Endodermal cell (in vitro differentiated cells): ENCODE measurements around the gene WDFY1. TPM values are rescaled to one million over a fixed set of nuclear protein-coding genes. Genes with fewer than 3 reads are reported as not detected.
A peak's percentile ranks its signal among the peaks of the same experiment; 100 is the strongest.

Source experiments
- DNase-seq: peaks from one replicate; pipeline ENCODE4 v3.0.0-alpha.2; 2017
- H3K27ac ChIP-seq: 2 replicates; pipeline ENCODE4 v1.5.1; 2013; ENCODE audit warnings: mild to moderate bottlenecking, low read depth, low read length, moderate library complexity
- H3K27me3 ChIP-seq: 2 replicates; pipeline ENCODE4 v1.6.1; 2013; ENCODE audit warnings: mild to moderate bottlenecking, low read length, moderate library complexity; ENCODE audit not compliant: insufficient read depth, control insufficient read depth, poor library complexity, severe bottlenecking
- H3K36me3 ChIP-seq: 2 replicates; pipeline ENCODE4 v1.7.0; 2013; ENCODE audit warnings: mild to moderate bottlenecking, low read length, moderate library complexity; ENCODE audit not compliant: control insufficient read depth, insufficient read depth
- H3K4me1 ChIP-seq: one replicate; pipeline ENCODE4 v1.7.0; 2013; ENCODE audit warnings: low read length; ENCODE audit not compliant: control insufficient read depth, insufficient read depth
- H3K4me3 ChIP-seq: 2 replicates; pipeline ENCODE4 v1.5.1; 2013; ENCODE audit warnings: mild to moderate bottlenecking, low read length, moderate library complexity
- H3K9ac ChIP-seq: 2 replicates; pipeline ENCODE4 v1.6.1; 2013; ENCODE audit warnings: mild to moderate bottlenecking, low read length, moderate library complexity; ENCODE audit not compliant: poor library complexity, severe bottlenecking; ENCODE audit errors: extremely low read depth
- H3K9me3 ChIP-seq: 2 replicates; pipeline ENCODE4 v1.6.1; 2013; ENCODE audit warnings: mild to moderate bottlenecking, low read length, moderate library complexity; ENCODE audit not compliant: control insufficient read depth
- H3K27ac Mint-ChIP-seq: 2 replicates; pipeline ENCODE4 v1.8.0; 2020; ENCODE audit warnings: mixed read lengths
- H3K27me3 Mint-ChIP-seq: 2 replicates; pipeline ENCODE4 v1.8.0; 2021; ENCODE audit warnings: mild to moderate bottlenecking, mixed read lengths; ENCODE audit not compliant: insufficient read depth
- H3K36me3 Mint-ChIP-seq: 2 replicates; pipeline ENCODE4 v1.8.0; 2020; ENCODE audit warnings: low read depth, mixed read lengths
- H3K4me1 Mint-ChIP-seq: 2 replicates; pipeline ENCODE4 v1.8.0; 2020; ENCODE audit warnings: mixed read lengths
- H3K4me3 Mint-ChIP-seq: 2 replicates; pipeline ENCODE4 v1.8.0; 2020; ENCODE audit warnings: mild to moderate bottlenecking, moderate library complexity, mixed read lengths
- H3K9me3 Mint-ChIP-seq: 2 replicates; pipeline ENCODE4 v1.8.0; 2020; ENCODE audit warnings: mild to moderate bottlenecking, mixed read lengths
- WGBS, 2 experiments: methylation state at CpG; one replicate each; pipeline versions ENCODE4 v1.1.5 to v1.1.7; 2013; ENCODE audit warnings: missing lambda C conversion rate in 2 of 2, mixed read lengths in 1 of 2; ENCODE audit not compliant: insufficient coverage in 1 of 2, insufficient read length in 1 of 2; 5-methylcytosine and 5-hydroxymethylcytosine counted together
- total RNA-seq, 2 donors: library from RNA; stranded (reverse); fragmentation: NEBNext Ultra II Directional in 1 of 2; extraction: Animal tissue kit (Norgen Biotek cat#: 25700) in 1 of 2; gene quantifications; 2 replicates in 1 of 2; 3 replicates in 1 of 2; pipeline ENCODE4 v1.2.1, GENCODE V29; 2021
- TF ChIP-seq, protein P1 (sequence below): fragments of 200-600 bp; sonication (generic); conservative IDR thresholded peaks from 2 replicates; pipeline ENCODE4 v1.5.0; 2021; ENCODE audit warnings: antibody characterized with exemption, mild to moderate bottlenecking

Gene WDFY1
- total RNA-seq, 2 donors from 2014 or later, result 61.9 to 69.7 TPM

DNA sequence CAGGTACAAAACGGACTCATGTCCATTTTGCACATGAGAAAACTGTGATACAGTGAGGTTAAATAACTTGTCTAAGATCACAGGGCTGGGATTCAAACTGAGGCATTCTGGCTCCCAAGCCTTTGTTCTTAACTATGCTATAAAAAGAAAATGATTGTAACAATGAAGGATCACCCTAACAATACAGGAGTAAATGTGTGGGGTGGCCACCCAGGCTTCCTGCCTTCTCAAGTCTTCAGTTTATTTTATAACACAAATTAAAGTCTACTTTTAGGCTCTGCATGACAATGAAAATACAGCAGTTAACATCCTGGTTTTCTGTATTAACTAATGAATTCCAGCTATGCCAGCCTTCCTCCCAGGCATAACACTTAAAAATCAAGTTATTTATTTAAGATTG lies 7.6 kb downstream of the WDFY1 start:
- no peak overlapping the region for H3K4me3 Mint-ChIP-seq
- Histone ChIP-seq H3K27me3 (no peaks in the 10 kb centered on the region), H3K9ac (no peak overlapping the region), H3K9me3 (no peaks in the 10 kb centered on the region), H3K36me3 (peaks cover 2% of the 10 kb centered on the region), H3K4me1 (peaks cover 8% of the 10 kb centered on the region), H3K27ac (no peak overlapping the region), H3K4me3 (no peak overlapping the region)
- no peaks in the 10 kb centered on the region for H3K27me3 Mint-ChIP-seq
- peaks cover 16% of the 10 kb centered on the region for H3K36me3 Mint-ChIP-seq
- no peak for DNase-seq
- no peak overlapping the region for H3K27ac Mint-ChIP-seq
- peaks cover 53% of the 10 kb centered on the region for H3K4me1 Mint-ChIP-seq
- 0% methylated on average over 1 of the region's 1 CpG for WGBS, 2 experiments
- no peaks in the 10 kb centered on the region for H3K9me3 Mint-ChIP-seq
- TF ChIP-seq, protein P1, sequence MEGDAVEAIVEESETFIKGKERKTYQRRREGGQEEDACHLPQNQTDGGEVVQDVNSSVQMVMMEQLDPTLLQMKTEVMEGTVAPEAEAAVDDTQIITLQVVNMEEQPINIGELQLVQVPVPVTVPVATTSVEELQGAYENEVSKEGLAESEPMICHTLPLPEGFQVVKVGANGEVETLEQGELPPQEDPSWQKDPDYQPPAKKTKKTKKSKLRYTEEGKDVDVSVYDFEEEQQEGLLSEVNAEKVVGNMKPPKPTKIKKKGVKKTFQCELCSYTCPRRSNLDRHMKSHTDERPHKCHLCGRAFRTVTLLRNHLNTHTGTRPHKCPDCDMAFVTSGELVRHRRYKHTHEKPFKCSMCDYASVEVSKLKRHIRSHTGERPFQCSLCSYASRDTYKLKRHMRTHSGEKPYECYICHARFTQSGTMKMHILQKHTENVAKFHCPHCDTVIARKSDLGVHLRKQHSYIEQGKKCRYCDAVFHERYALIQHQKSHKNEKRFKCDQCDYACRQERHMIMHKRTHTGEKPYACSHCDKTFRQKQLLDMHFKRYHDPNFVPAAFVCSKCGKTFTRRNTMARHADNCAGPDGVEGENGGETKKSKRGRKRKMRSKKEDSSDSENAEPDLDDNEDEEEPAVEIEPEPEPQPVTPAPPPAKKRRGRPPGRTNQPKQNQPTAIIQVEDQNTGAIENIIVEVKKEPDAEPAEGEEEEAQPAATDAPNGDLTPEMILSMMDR, result no peak

DNA sequence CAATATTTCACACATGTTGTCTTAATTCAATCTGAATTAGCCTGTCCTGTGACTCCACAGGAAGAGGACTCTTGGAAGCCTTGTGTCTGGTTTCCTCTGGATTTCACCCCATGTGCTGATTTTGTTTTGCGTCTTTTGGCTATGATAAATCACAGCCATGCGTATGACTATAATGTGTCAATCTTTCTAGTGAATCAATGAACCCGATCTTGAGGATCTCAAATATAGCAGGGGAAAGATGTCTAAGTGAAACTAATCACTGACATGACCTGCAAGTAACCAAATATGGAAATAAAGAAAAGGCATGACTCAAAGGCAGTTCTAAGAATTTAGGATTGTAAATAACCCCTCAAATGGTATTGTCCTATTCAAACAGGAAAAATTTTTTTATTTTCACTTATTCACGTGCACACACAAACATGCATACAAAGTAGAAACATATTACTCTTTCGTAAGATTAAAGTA lies 8.2 kb downstream of the WDFY1 start:
- Mint-ChIP-seq H3K27ac (peak overlapping the region; percentile 49), H3K4me3 (no peak overlapping the region), H3K9me3 (no peaks in the 10 kb centered on the region), H3K36me3 (peaks cover 17% of the 10 kb centered on the region), H3K4me1 (peaks cover 52% of the 10 kb centered on the region), H3K27me3 (no peaks in the 10 kb centered on the region)
- Histone ChIP-seq H3K9ac (no peak overlapping the region), H3K27ac (no peak overlapping the region), H3K4me3 (no peak overlapping the region), H3K36me3 (peaks cover 4% of the 10 kb centered on the region), H3K27me3 (no peaks in the 10 kb centered on the region), H3K4me1 (peaks cover 8% of the 10 kb centered on the region), H3K9me3 (no peaks in the 10 kb centered on the region)
- WGBS, 2 experiments, result 89 to 95% methylated on average over 3 to 5 of the region's 5 CpGs
- DNase-seq, result no peak
- TF ChIP-seq, protein P1, result no peak

DNA sequence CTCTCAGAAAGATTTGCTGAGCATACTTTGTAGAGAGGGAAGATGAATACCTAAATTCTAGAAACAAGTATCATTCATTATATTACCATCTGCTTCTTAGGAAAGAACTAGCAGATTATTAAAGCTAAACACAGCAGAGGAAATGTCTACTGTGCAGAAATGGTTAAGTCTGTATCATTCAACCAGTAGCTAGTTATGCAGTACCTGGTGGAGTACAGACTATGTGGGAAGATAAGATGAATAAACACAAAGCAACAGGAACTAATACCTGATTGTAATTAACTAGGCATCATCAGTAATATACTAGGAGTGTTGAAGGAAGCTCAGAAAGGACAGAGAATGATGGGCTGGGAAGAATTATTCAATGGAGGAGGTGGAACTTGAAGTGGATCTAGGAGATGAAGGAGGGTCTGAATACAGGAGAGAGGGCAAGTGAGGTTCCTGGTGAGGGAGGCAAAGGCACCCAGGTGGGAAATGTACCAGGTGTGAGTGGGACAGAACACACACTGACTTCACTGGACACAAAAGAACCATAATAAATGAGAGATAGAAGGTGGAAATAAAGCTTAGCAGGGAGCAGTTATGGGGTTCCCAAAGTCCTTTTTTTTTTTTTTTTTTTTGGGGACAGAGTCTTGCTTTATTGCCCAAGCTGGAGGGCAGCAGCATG lies 9.5 kb downstream of the WDFY1 start:
- TF ChIP-seq, protein P1, result no peak
- Histone ChIP-seq H3K36me3 (peaks cover 4% of the 10 kb centered on the region), H3K27ac (no peak overlapping the region), H3K4me3 (no peak overlapping the region), H3K9me3 (no peaks in the 10 kb centered on the region), H3K9ac (no peak overlapping the region), H3K27me3 (no peaks in the 10 kb centered on the region), H3K4me1 (peaks cover 8% of the 10 kb centered on the region)
- H3K4me1 Mint-ChIP-seq, result peaks cover 51% of the 10 kb centered on the region
- H3K9me3 Mint-ChIP-seq, result no peaks in the 10 kb centered on the region
- DNase-seq, result no peak
- no peak overlapping the region for H3K4me3 Mint-ChIP-seq
- no peak overlapping the region for H3K27ac Mint-ChIP-seq
- peaks cover 11% of the 10 kb centered on the region for H3K36me3 Mint-ChIP-seq
- no peaks in the 10 kb centered on the region for H3K27me3 Mint-ChIP-seq
